ENCODE measurements around the gene NAT10. TPM values are rescaled to one million over a fixed set of nuclear protein-coding genes. Genes with fewer than 3 reads are reported as not detected.

The NAT10 gene
- total and polyA plus RNA-seq, 8 donors: 14.5 to 30.2 (median 24.5) TPM

GRCh38 chr11:34166806-34167740 lies 61.6 kb downstream of the NAT10 start:
- no peak overlapping the region for H3K4me3 ChIP-seq
- intact Hi-C loops (cut with DNase I): loop anchor here in 1 of 3 donors (10.0 kb wide), 1 partner anchor 162 kb away; no protein-coding TSS in a partner anchor
- WGBS, 2 donors: 94 to 96% methylated on average over 16 of the region's 16 CpGs
- H3K36me3 ChIP-seq: no peaks in the 10 kb centered on the region
- H3K9me3 ChIP-seq: no peaks in the 10 kb centered on the region
- no peaks in the 10 kb centered on the region for H3K27me3 ChIP-seq
- DNase-seq (no peak), ATAC-seq (no peak), FAIRE-seq (no peak)
- no peak overlapping the region for H3K27ac ChIP-seq
- H3K4me1 ChIP-seq: no peaks in the 10 kb centered on the region
- no peak for TF ChIP-seq CTCF (IDR thresholded peaks at IDR 0.05)

GRCh38 chr11:34167961-34168360 lies 62.5 kb downstream of the NAT10 start:
- no peaks in the 10 kb centered on the region for H3K36me3 ChIP-seq
- 82 to 91% methylated on average over 9 of the region's 9 CpGs for WGBS, 2 donors
- no peak overlapping the region for H3K27ac ChIP-seq
- H3K4me3 ChIP-seq: no peak overlapping the region
- no peaks in the 10 kb centered on the region for H3K9me3 ChIP-seq
- ATAC-seq (no peak), FAIRE-seq (no peak), DNase-seq (no peak)
- no peaks in the 10 kb centered on the region for H3K4me1 ChIP-seq
- TF ChIP-seq CTCF (IDR thresholded peaks at IDR 0.05): no peak
- intact Hi-C loops (cut with DNase I): loop anchor here in 1 of 3 donors (10.0 kb wide), 1 partner anchor 163 kb away; no protein-coding TSS in a partner anchor
- H3K27me3 ChIP-seq: no peaks in the 10 kb centered on the region

DNA sequence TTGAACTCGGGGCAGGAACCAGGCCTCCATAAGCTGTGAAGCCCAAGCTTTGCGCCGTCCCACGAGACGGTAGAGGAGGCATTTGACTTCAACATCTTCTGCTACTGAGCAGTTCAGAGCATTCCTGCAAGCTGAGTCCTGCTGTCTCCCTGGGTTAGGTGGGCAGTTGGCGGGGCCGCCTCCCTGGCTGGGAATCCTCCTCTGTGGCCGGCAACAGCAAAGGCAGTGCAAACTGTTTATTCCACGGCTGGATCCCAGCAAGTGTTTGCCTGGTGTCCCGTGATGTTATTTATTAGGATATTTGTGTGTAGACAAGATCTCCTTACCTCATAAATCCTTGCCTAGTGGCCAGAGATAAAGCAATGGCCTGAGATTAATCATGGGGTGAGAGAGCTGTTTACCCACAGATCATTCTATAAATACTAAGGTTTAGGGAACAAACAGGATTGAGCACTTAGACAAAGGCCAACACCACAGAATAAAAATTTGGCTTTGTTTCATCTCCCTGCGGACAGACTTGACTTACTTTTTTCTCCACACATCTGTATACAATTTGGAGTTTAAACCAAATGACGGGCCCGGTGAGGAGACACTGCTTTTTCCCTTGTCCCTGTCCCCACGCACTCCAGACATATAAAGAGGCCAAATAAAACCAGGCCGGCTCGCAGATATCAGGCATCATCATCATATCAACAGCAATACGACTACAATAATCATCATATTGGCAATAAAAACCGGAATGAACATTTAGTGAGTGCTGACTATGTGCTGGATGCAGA lies 63.4 kb downstream of the NAT10 start:
- H3K27me3 ChIP-seq: no peaks in the 10 kb centered on the region
- intact Hi-C loops (cut with DNase I): loop anchor here in 1 of 3 donors (10.0 kb wide), 1 partner anchor 164 kb away; no protein-coding TSS in a partner anchor
- no peaks in the 10 kb centered on the region for H3K36me3 ChIP-seq
- no peak for TF ChIP-seq CTCF (IDR thresholded peaks at IDR 0.05)
- DNase-seq (no peak), FAIRE-seq (no peak), ATAC-seq (no peak)
- no peak overlapping the region for H3K27ac ChIP-seq
- WGBS, 2 donors: 76 to 84% methylated on average over 18 of the region's 18 CpGs
- no peaks in the 10 kb centered on the region for H3K9me3 ChIP-seq
- H3K4me3 ChIP-seq: no peak overlapping the region
- no peaks in the 10 kb centered on the region for H3K4me1 ChIP-seq

DNA sequence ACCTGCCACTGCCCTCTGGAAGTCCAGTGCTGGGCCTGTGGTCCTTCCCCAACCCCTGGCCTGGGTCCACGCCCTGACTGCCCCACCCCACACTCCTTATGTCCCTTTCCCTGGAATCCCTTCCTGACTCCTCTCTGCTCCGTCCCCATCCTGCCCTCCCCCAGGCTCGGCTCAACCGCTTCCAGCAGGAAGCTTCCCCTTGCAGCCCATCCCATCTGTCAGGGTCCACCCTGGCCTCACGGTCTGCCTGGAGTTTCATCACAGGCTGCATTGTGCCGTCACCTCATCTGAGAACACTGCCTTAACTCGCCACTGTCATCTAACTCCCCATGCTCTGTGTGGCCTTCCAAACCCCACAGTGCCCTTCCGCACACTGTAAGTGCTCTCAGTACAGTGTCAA lies 64.3 kb downstream of the NAT10 start:
- no peak for FAIRE-seq
- H3K9me3 ChIP-seq: no peaks in the 10 kb centered on the region
- intact Hi-C loops (cut with DNase I): loop anchor here in 2 of 3 donors (5.0 to 10.0 kb wide), 3 partner anchors 165 to 195 kb away; no protein-coding TSS in a partner anchor
- no peaks in the 10 kb centered on the region for H3K36me3 ChIP-seq
- 80 to 83% methylated on average over 8 of the region's 8 CpGs for WGBS, 2 donors
- no peak overlapping the region for H3K4me3 ChIP-seq
- no peak for TF ChIP-seq CTCF (IDR thresholded peaks at IDR 0.05)
- H3K27ac ChIP-seq: no peak overlapping the region
- no peak for DNase-seq
- H3K4me1 ChIP-seq: no peaks in the 10 kb centered on the region
- ATAC-seq: no peak
- H3K27me3 ChIP-seq: no peaks in the 10 kb centered on the region
